Measurements from ENCODE around the gene GATAD2B. TPM values are rescaled to one million over a fixed set of nuclear protein-coding genes. Genes with fewer than 3 reads are reported as not detected.
"Not testable (repeated sequence)": the region's sequence is repeated elsewhere in the genome, so short reads cannot be mapped to it uniquely, and the experiment has no call there.

Gene GATAD2B
- polyA plus RNA-seq, 3 donors, result 25.0 to 26.5 (median 25.5) TPM

DNA sequence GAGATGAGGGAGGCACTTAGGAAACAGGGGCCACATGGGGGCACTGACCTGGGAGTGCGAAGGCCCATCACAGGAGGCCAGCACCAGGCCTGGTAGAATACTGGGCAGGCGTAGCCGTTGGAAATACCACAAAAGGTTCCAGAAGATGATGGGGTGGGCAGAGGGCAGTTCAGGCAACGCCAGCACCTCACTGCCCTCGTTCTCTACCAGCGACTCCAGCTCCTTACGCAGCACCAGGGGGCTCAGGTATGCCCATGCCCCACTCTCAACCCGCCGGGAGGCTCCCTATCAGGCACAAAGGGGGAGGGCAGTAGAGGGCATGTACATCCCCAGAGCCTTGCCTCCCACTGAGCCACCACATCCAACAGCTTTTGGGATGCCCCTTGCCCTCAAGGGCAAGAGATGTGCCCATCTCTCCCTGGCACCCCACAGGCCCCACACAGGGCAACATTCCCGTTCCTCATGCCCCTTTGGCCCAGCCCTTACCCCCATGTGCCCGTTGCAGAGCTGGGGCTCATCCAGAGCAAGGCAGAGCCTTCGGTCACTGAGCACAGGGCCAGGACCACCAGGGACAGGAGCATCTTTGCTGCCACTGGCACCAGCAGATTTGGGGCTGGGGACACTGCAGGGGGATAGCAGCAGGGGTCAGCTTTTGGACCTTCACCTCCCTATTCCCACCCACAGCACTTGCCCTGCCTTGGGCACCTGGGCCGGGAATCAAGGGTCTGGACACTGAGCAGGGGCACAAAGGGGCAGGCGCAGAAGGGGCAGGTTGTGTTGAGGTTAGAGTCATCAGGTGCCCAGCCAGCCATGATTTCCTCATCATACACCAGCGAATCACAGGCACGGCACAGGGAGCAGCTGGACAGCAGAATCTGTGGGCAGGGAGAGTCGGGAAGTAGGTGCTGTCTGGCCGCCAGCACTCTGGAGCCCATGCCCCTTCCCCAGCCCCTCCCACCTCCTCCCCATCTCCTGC lies 9.7 kb upstream of the GATAD2B start:
- no peak for DNase-seq (ENCODE audit: low read depth in 3 of 3, low spot score in 2 of 3)

DNA sequence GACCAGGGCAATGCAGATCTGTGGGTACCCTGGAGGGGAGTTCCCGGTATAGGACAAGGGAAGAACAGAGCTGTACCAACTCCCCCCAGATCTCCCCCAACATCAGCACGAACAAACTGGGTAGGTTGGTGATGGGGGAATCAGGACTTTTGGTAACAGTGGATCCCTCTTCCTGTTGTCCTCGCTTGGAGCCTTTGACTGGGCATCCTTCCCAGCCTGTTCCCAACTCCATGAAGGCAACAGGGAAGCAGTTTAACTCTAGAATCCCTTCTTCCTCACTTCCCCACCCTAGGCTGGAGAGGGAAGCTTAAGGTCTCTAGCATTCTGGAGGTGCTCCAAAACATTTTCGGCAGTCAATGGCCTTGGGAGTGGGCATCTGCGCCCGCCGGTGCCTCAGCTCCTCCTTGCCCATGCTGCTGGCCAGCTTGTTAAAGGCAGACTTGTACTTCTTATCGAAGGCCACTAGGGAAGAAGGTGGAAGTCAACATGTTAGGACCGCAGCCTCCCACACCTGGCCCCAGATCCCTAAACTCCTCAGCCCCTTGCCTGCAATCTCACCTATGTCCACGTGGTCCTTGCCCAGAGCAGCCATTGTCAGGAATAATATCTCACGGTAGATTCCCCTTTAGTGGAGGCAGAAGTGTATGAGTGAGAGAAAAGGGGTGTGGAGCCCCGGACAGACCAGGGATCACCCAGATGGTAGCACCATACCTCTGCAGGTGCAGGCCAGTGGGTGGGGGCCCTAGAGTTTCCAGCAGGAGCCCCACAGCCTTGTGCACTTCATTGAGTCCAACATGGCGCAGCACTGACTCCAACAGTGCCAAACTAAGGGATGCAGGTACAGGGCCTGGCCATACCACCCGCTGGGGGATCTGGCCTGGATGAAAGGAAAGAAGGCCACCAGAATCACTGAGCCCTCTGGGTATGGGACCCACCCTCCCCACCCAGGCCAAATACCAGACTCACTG lies 7.5 kb upstream of the GATAD2B start:
- no peak for DNase-seq (ENCODE audit: low read depth in 3 of 3, low spot score in 2 of 3)

DNA sequence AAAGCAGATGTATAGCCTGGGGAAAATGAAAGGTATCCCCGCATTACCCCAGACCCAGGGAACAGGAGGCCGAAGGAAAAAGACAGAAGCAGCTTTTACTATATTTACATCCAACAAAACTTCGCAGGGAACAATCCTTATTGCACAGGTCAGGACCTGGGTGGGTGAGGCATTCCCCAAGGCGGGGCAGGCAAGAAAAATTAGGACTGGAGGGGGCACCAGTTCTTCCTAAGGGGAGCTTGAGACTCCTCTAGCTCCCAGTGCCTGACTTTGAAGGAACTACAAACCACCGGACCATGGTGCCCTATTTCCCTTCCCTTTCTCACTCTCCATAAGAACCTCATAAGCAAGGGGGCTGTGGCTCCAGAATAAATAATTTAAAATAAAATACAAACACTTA lies 6.7 kb upstream of the GATAD2B start:
- DNase-seq (ENCODE audit: low read depth in 3 of 3, low spot score in 2 of 3), result no peak

DNA sequence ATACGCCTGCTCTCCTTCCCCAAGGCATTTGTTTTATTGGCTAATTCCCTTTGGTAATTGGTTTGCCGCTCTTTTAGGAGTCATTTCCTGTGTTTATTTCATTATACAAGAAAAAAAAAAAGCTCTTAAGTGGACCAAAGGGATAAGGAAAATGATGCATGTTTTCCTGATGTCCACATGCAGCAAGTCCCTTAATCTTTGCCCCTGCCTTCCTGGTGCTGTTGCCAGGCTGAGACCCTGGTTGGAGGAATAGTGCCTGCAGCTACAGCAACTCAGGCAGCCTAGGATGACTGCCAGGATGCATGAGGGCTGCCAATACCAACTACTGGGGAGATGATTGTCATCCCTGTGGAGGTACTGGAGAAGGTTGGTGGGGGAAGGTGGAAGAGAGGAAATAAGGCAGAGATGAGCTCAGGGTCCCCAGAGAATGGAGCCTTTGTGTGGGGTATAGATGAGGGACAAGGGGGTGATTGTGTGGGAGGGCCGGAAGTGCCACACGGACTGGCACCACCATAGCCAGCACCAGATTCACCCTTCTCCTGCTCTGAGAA lies 6.1 kb upstream of the GATAD2B start:
- no peak for DNase-seq (ENCODE audit: low read depth in 3 of 3, low spot score in 2 of 3)

DNA sequence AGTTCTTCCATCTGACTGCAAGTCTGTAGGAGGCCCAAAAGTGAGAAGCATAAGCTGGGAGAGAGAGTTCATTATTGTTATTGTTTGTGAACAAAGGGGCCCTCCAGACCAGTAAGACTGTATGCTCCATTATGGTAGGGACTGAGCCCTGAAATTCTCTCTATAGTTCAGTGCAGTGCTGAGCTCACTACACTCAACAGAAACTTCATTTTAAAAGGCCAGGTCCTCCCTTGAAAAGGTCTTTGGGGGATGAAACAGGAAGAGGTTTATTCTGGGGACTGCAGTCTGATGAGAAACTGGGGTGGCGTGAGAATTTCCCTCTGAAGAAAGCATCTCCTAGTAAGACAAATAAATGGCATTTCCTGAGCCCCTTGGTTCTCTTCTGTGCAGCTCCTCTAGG lies 5.5 kb upstream of the GATAD2B start:
- DNase-seq (ENCODE audit: low read depth in 3 of 3, low spot score in 2 of 3), result no peak

DNA sequence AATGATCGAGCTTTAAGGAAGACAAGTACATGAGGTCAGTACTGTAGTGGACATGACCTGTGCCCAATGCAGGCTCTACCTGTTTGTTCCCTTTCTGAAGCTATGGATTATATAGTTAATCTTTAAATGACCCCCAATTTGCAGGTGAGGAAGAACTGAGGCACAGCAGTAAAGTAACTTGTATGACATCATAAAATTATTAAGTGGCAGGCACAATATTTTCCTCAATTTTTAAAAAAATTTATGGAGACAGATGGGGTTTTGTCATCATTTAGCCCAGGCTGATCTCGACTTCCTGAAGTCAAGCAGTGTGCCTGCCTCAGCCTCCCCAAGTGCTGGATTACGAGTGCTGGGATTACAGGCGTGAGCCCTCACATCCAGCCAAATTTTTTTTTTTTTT lies 3.6 kb upstream of the GATAD2B start:
- no peak for DNase-seq (ENCODE audit: low read depth in 3 of 3, low spot score in 2 of 3)

DNA sequence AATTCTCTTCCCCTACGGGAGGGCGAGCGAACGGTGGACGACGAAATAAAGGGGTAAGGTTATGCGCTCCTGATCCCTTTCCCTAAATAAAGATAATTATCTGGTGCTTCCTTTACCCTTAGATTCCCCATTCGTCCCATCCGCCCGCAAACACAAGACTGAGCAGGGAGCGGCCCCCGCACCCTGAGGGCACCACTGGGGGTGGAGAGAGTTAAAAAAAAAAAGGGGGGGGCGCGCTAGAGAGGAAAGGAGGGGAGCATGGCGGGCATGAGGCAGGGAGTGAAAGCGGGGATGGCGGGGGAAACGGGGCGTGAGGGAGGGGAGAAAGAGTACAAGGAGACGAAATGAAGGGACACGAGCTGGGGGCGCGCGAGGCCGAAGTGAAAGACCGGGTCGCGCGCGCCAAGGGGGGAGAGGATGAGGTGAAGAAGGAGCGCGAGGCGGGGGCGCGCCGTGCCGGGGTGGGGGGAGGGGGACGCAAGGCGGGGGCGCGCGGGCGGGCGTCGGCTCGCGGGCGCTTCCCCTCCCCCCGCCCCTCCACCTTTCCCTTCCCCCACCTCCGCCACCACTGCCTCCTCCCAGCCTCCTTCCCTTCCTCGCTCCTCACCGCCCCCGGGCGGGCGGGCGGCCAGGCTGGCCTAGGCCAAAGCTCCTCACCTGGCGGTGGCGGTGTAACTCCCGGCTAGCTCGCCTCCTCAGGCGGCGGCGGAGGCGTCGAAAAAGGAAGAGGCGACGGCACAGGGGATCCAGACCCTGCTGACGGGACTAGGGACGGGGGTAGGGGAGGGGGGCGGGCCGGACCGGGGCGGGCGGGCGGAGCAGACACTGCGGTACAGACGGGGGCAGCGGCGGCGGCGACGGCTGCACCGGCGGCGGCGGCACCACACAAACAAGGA lies 448 bp downstream of the GATAD2B start:
- DNase-seq (ENCODE audit: low read depth in 3 of 3, low spot score in 2 of 3), result peak in 1 of 3 donors; percentile 25

DNA sequence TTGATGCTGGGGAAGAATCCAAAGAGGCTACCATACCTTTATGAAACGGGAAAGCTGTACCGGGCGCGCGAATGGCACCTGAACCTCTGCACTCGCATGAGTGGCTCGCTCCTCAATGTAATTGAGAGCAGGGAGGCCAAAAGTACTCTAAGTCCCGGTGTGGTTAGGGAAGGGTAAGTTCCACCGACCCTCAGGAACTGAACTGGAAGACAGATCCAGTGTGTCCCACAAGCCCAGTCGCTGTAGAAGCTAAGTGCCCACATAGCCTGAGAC lies 1.0 kb downstream of the GATAD2B start:
- DNase-seq (ENCODE audit: low read depth in 3 of 3, low spot score in 2 of 3), result no peak

DNA sequence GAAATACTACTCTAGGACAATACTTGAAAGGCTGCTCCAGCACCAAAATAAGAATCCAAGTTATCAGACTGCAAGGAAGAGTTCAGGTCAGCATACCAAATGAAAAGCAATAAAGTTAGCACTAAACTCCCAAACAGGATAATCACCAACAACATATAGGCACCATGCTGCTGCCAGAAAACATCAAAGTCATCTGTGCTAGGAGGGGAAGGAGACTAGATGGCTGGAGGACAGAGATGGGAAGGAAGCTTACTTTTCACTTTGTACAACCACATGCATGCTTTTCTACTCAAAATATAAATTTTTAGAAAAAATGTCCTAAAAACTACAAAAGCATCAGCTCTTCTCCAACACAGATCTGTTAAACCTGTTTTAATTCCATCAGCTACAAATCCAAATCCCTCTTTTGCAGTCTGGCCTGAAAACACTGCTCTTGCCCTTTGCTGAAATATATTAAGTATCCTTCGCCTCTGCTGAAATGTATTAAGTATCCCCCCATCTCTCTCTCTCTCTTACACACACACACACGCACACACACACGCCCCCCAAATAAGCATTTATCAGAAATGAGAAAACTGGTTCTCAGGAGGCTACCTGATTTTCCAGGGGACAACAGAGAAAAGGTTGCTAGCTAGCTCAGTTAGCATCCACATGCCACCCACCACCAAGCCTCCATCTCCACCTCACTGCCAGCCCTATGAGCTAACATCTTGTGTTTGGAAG lies 1.5 kb downstream of the GATAD2B start:
- DNase-seq (ENCODE audit: low read depth in 3 of 3, low spot score in 2 of 3), result no peak

DNA sequence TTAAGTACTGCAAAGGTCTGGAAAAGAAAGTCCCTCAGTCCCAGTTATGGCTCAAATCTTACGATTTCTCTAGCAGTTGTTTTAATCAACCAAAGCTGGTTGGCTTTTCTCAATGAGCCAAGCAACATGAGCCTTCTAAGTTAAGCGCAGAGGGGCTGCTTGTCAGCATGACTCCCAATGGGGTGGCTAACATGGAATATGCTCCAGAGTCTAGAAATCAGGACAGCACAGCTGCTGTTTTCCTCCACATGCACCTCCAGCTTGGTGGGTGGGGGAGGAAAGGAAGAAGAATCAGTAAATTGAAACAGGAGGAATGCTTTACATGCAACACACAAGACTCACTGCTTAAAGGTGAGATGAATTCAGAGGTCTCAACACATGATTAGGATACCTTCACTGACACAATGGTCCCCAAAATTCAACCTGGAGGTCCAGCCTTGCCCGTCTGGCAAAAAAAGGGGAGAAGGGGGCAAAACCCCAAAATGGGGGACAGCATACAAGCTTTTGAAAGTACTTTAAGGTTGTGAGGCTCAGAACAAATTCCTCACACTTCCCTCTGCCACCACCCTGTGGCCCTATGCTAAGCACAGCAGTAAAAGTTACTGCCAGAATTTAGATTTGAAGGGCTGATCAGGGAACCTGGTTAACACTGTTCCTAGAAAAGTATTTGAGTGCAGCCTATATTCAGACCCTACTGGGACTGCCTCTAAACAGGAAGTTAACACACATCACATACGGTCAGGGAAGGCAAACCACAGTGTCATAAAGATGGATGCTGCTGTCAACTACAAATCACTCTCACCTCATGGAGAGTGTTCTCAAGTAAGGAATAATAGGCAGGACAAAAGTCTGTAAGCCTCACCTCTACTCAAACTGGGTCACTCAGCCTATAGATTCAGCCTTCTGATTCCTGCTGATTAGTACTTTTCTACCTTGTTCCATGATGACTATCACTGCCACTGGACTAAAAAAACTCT lies 2.6 kb downstream of the GATAD2B start:
- no peak for DNase-seq (ENCODE audit: low read depth in 3 of 3, low spot score in 2 of 3)

DNA sequence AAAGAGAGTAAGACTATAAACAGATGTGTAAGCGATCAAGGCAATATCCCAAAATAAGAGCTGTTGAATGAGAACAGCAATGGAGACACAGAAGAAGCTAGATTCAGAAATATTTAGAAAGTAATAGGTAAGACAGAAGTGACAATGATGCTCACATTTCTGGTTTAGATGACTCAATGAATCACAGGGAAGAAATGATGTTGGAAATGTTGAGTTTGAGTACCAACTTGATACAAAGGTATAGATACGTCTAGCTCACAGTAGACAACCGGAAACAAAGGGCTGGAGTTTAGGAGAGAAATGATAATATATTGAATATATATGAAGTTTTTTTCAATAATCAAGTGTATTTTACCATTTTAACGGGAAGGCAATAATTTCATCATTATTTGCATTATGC lies 6.5 kb downstream of the GATAD2B start:
- DNase-seq (ENCODE audit: low read depth in 3 of 3, low spot score in 2 of 3), result no peak

DNA sequence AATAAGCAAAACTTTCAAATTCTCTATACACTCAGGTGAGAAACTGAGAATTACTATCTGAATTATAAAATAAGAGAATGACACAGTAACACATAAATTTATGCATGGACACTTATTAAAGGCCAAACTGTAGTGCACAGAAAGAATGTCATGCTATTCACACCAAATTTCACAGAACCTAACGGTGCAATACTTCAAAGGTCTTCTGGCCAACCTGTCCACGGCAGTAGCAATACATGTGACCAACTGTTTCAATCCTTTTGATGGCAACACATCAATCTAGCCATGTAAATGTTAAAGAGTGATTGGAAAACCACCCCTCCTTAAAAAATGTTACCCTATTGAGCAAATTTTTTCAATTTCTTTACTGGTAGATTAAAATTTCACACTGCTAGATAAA lies 10.4 kb downstream of the GATAD2B start:
- DNase-seq (ENCODE audit: low read depth in 3 of 3, low spot score in 2 of 3), result no peak

DNA sequence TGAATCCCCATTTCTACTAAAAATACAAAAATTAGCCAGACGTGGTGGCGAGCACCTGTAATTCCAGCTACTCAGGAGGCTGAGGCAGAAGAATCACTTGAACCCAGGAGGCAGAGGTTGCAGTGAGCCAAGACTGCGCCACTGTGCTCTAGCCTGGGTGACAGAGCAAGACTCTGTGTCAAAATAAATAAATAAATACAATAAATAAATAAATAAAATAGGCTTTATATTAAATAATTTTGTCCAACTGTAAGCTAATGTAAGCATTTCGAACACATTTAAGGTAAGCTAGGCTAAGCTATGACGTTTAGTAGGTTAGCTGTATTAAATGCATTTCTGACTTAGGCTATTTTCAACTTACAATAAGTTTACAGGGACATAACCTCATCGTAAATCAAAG lies 12.2 kb downstream of the GATAD2B start:
- DNase-seq (ENCODE audit: low read depth in 3 of 3, low spot score in 2 of 3), result not testable (repeated sequence)

DNA sequence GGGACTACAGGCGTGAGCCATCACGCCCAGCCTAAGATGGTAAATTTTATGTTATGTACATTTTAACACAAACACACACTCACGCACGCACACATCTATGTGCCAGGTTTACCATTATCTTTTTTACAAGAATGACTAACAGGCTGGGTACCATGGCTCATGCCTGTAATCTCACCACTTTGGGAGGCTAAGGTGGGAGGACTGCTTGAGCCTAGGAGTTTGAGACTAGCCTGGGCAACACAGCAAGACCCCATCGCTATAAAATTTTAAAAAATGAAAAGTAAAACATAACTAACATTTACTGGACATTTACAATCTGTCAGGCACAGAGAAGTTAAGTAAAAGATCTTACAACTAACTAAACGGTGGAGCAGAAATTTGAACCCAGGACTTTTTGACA lies 14.7 kb downstream of the GATAD2B start:
- no peak for DNase-seq (ENCODE audit: low read depth in 3 of 3, low spot score in 2 of 3)

DNA sequence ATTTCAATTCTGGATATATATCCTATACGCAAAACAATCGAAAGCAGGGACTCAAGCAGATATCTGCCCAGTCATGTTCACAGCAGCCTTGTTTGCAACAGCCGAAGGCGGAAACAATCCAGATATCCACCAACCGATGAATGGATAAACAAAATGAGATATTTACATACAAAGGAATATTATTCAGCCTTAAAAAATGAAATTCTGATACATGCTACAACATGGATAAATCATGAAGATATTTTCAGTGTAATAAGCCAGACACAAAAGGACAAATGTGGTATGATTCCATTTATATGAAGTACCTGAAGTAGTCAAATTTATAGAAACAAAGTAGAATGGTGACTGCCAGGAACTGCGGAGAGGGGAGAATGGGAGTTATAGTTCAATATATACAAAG lies 15.6 kb downstream of the GATAD2B start:
- no peak for DNase-seq (ENCODE audit: low read depth in 3 of 3, low spot score in 2 of 3)

DNA sequence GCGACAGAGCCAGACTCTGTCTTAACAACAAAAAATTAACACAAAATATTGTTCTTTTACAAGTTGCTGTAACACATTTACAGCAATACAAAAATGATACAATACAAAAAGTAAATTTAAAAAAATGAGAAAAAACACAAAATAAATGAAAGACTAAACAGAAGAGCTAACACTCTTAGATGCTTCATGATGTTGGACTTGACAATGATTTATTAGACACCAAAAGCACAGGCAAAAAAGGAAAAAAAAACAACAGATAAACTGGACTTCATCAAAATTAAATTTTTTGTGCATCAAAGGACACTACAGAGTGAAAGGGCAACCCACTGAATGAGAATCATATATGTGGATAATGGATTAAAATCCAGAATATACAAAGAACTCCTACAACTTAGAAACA lies 16.4 kb downstream of the GATAD2B start:
- no peak for DNase-seq (ENCODE audit: low read depth in 3 of 3, low spot score in 2 of 3)

DNA sequence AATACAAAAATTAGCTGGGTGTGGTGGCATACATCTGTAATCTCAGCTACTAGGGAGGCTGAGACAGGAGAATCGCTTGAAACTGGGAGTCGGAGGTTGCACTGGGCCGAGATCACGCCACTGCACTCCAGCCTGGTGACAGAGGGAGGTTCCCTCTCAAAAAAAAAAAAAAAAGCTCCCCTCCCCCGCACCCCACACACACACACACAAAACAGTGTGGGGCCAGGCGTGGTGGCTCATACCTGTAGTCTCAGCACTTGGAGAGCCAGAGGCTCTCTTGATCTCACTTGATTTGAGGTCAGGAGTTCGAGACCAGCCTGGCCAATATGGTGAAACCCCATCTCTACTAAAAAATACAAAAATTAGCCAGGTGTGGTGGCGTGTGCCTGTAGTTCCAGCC lies 16.9 kb downstream of the GATAD2B start:
- not testable (repeated sequence) for DNase-seq (ENCODE audit: low read depth in 3 of 3, low spot score in 2 of 3)

DNA sequence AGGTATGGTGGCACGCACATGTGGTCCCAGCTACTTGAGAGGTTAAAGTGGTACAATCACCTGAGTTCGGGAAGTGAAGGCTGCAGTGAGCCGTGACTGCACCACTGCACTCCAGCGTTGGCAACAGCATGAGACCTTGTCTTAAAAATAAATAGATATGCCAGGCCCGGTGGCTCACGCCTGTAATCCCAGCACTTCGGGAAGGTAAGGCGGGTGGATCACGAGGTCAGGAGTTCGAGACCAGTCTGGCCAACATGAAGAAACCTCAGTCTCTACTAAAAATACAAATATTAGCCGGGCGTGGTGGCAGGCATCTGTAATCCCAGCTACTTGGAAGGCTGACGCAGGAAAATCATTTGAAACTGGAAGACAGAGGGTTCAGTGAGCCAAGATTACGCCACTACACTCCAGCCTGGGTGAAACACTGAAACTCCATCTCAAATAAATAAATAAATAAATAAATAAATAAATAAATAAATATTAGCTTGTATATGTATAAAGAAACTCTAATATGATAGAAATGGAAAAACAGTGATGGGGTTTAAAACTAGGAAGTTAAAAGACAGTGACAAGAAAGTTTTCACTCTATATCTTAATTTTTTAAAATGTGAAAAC lies 18.8 kb downstream of the GATAD2B start:
- DNase-seq (ENCODE audit: low read depth in 3 of 3, low spot score in 2 of 3), result no peak

Data from right renal cortex interstitium (tissue), 3 donors.